SK-N-SH (cell line): ENCODE data around the gene AUTS2. TPM values are rescaled to one million over a fixed set of nuclear protein-coding genes. Genes with fewer than 3 reads are reported as not detected.
A peak's percentile ranks its signal among the peaks of the same experiment; 100 is the strongest.

ENCODE experiments used
- CTCF ChIA-PET: fragments of 300-600, 350-600 bp; formaldehyde crosslinking; extraction: SDS; loops from one replicate; lab custom pipeline; 2021; lab: Yijun Ruan, JAX
- POLR2A ChIA-PET: fragments of 350-600 bp; sonication (Branson Sonifier 250); formaldehyde crosslinking; extraction: SDS; loops from one replicate; lab custom pipeline; 2020; ENCODE audit warnings: antibody characterized with exemption, inconsistent platforms; lab: Yijun Ruan, JAX
- DNase-seq: peaks from one replicate; pipeline ENCODE4 v3.0.0; 2012
- H2AFZ ChIP-seq: fragments of 200-600 bp; sonication (generic); 2 replicates; pipeline ENCODE4 v1.8.1; 2016; ENCODE audit warnings: antibody characterized with exemption, mild to moderate bottlenecking, low read depth
- H3F3A ChIP-seq: fragments of 200-600 bp; sonication (generic); replicated peaks from 2 replicates; pipeline ENCODE3; 2016; ENCODE audit warnings: antibody characterized with exemption, mild to moderate bottlenecking; ENCODE audit not compliant: insufficient read depth
- H3K27ac ChIP-seq, 2 experiments: fragments of 200-500 bp in 1 of 2; fragments of 200-600 bp in 1 of 2; sonication (Bioruptor generic) in 1 of 2; sonication (generic), shearing (Covaris generic) in 1 of 2; 2 replicates each; pipeline versions ENCODE4 v1.5.1 to v1.6.1; 2014 to 2016; ENCODE audit warnings: low read depth in 2 of 2, inconsistent platforms in 1 of 2, low read length in 1 of 2, mild to moderate bottlenecking in 1 of 2, mixed read lengths in 1 of 2
- H3K27me3 ChIP-seq: fragments of 200-600 bp; sonication (generic), shearing (Covaris generic); 2 replicates; pipeline ENCODE4 v1.6.1; 2016; ENCODE audit warnings: mixed run types; ENCODE audit not compliant: insufficient read depth
- H3K36me3 ChIP-seq, 2 experiments: fragments of 200-500 bp in 1 of 2; fragments of 200-600 bp in 1 of 2; sonication (Bioruptor generic) in 1 of 2; sonication (generic) in 1 of 2; replicated peaks in 1 of 2; 2 replicates each; pipeline versions ENCODE3 to v1.5.1; 2014 to 2016; ENCODE audit warnings: low read length in 1 of 2, mild to moderate bottlenecking in 1 of 2; ENCODE audit not compliant: insufficient read depth in 2 of 2, control insufficient read depth in 1 of 2
- H3K4me1 ChIP-seq, 2 experiments: fragments of 200-500 bp in 1 of 2; fragments of 200-600 bp in 1 of 2; sonication (Bioruptor generic) in 1 of 2; sonication (generic), shearing (Covaris generic) in 1 of 2; 2 replicates each; pipeline versions ENCODE4 v1.5.1 to v1.6.1; 2014 to 2016; ENCODE audit warnings: low read depth in 1 of 2, low read length in 1 of 2, mixed run types in 1 of 2; ENCODE audit not compliant: insufficient read depth in 2 of 2, control insufficient read depth in 1 of 2
- H3K4me2 ChIP-seq: fragments of 200-600 bp; sonication (generic), shearing (Covaris generic); 2 replicates; pipeline ENCODE4 v1.6.1; 2017; ENCODE audit warnings: mixed run types
- H3K4me3 ChIP-seq, 2 experiments: fragments of 200-500 bp in 1 of 2; fragments of 200-600 bp in 1 of 2; sonication (Bioruptor generic) in 1 of 2; sonication (generic), shearing (Covaris generic) in 1 of 2; 2 replicates each; pipeline versions ENCODE4 v1.5.1 to v1.8.1; 2014 to 2016; ENCODE audit warnings: low read depth in 2 of 2, inconsistent platforms in 1 of 2, low read length in 1 of 2, mild to moderate bottlenecking in 1 of 2, mixed read lengths in 1 of 2, moderate library complexity in 1 of 2
- H3K79me2 ChIP-seq: fragments of 200-600 bp; sonication (generic); 2 replicates; pipeline ENCODE4 v1.8.1; 2017; ENCODE audit warnings: mild to moderate bottlenecking; ENCODE audit not compliant: insufficient read depth
- H3K9ac ChIP-seq: fragments of 200-600 bp; sonication (generic); 2 replicates; pipeline ENCODE4 v1.6.1; 2017; ENCODE audit warnings: mixed run types
- H3K9me2 ChIP-seq: fragments of 200-600 bp; sonication (generic); 2 replicates; pipeline ENCODE4 v1.6.1; 2017; ENCODE audit warnings: mixed run types
- H3K9me3 ChIP-seq: fragments of 200-600 bp; sonication (generic); 2 replicates; pipeline ENCODE4 v1.6.1; 2017; ENCODE audit warnings: mixed run types, mild to moderate bottlenecking, moderate library complexity
- H4K20me1 ChIP-seq: fragments of 200-600 bp; sonication (generic); 2 replicates; pipeline ENCODE4 v1.6.1; 2017; ENCODE audit warnings: mild to moderate bottlenecking, mixed run types; ENCODE audit not compliant: insufficient read depth
- CHD2 ChIP-seq: fragments of 150-350 bp; IDR thresholded peaks from 2 replicates; pipeline ENCODE4 v1.6.1; 2018; ENCODE audit warnings: low read length; ENCODE audit not compliant: partially characterized antibody
- CTCF ChIP-seq: fragments of 200-600 bp; sonication (generic); IDR thresholded peaks from 2 replicates; pipeline ENCODE4 v1.6.1; 2017; ENCODE audit warnings: antibody characterized with exemption, mild to moderate bottlenecking, moderate library complexity
- EZH2phosphoT487 ChIP-seq: fragments of 200-600 bp; sonication (generic); IDR thresholded peaks from 2 replicates; pipeline ENCODE4 v1.6.1; 2017; ENCODE audit warnings: low read depth, mixed run types, mild to moderate bottlenecking, antibody characterized with exemption, moderate library complexity, borderline replicate concordance
- FOSL2 ChIP-seq: IDR thresholded peaks from 2 replicates; pipeline ENCODE4 v1.4.0; 2012; ENCODE audit warnings: low read depth, mild to moderate bottlenecking, moderate library complexity, borderline replicate concordance
- FOXJ3 ChIP-seq: sonication (generic); formaldehyde crosslinking; IDR thresholded peaks from 2 replicates; pipeline ENCODE4 v1.5.1; 2020; ENCODE audit warnings: mild to moderate bottlenecking, missing genetic modification reagents
- JUND ChIP-seq: IDR thresholded peaks from 2 replicates; pipeline ENCODE4 v1.4.0; 2012
- MAX ChIP-seq: IDR thresholded peaks from 2 replicates; pipeline ENCODE4 v1.4.0; 2012; ENCODE audit warnings: low read depth
- MXI1 ChIP-seq: IDR thresholded peaks from 2 replicates; pipeline ENCODE4 v1.6.1; 2012; ENCODE audit warnings: mild to moderate bottlenecking, low read depth, low read length, improper control_type of control experiment
- RCOR1 ChIP-seq: fragments of 150-350 bp; IDR thresholded peaks from 2 replicates; pipeline ENCODE4 v1.6.1; 2017; ENCODE audit warnings: antibody characterized with exemption, low read length
- RXRA ChIP-seq: IDR thresholded peaks from 2 replicates; pipeline ENCODE4 v1.4.0; 2012; ENCODE audit warnings: low read depth, mild to moderate bottlenecking, borderline replicate concordance
- TAF1 ChIP-seq: IDR thresholded peaks from 2 replicates; pipeline ENCODE4 v1.6.1; 2012; ENCODE audit warnings: low read depth, mild to moderate bottlenecking, low read length, moderate library complexity, borderline replicate concordance
- TCF12 ChIP-seq: IDR thresholded peaks from 2 replicates; pipeline ENCODE4 v1.4.0; 2012
- USF1 ChIP-seq: IDR thresholded peaks from 2 replicates; pipeline ENCODE4 v1.4.0; 2012; ENCODE audit warnings: low read depth, borderline replicate concordance
- YY1 ChIP-seq: IDR thresholded peaks from 2 replicates; pipeline ENCODE4 v1.4.0; 2012; ENCODE audit warnings: low read depth, mild to moderate bottlenecking
- WGBS: methylation state at CpG from one replicate; pipeline ENCODE4 v1.1.6; 2017; ENCODE audit warnings: low lambda C conversion rate; 5-methylcytosine and 5-hydroxymethylcytosine counted together
- polyA plus RNA-seq, 3 experiments: library from polyadenylated mRNA; depleted of rRNA; stranded (reverse); fragments of >200 nt; gene quantifications; 2 replicates each; pipeline ENCODE4 v1.2.3, GENCODE V29; 2012
- TF ChIP-seq, protein P1 (sequence below): IDR thresholded peaks from 2 replicates; pipeline ENCODE4 v1.6.1; 2012; ENCODE audit warnings: mild to moderate bottlenecking, low read depth, low read length, moderate library complexity

The AUTS2 gene
- polyA plus RNA-seq, 1 of the 3 experiments (the other 2 are of a cell fraction): 15.6 TPM

DNA sequence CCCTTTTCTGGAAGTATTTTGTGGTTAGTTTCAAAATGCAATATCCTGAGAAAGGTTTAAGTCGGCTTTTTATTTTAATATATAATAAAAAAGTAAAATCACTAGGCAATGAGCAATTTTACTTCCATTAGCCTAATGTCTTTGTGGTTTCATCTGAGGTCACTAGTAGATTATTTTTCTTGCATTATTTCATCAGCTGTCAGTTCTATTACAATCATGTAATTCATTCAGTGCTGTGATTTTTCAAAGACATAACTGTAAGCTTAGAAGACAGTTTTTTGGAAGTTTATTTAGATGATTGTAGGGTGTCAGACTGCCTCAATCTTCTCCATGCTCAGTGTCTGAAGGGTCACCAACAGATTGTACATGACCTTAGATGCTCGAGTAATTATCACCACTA is 965.7 kb downstream of the AUTS2 start (continued):
- TF ChIP-seq USF1 (no peak), MAX (no peak), RCOR1 (no peak), CTCF (no peak), JUND (peak; percentile 70), EZH2phosphoT487 (no peak)

DNA sequence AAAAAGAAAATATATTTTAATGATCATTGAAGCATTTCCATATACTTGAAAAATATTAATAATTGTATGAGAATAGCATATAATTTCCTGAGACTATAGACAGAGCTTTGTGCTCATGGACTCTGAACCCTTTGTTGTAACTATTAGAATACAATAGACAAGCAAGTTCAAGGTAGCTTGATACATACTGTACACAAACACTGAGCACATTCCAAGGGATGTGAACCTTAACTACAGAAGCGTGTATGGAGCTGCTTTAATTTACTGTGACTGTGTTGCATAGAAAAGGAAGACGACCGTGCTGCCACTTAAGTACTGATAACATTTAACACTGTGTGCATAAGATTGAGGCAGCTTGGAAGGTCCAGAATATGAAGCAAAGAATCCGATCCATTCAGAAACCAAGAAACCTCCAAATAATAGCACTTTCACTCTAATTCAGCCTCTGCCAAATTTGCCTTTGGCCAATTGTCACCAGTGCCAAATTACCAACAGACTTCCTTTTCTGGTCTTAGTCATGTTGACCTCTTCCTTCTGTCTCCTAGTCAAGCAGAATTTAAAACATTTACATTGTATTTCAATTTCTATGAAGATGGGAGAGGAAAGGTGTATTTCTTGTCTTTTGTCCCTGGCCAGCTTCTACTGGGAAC is 967.6 kb downstream of the AUTS2 start:
- no peak overlapping the region for H3K4me3 ChIP-seq
- H3K27ac ChIP-seq: no peak overlapping the region
- no peaks in the 10 kb centered on the region for H3F3A ChIP-seq
- peaks cover 0 to 35% of the 10 kb centered on the region in 2 experiments; a peak in 2 of 4 replicates for H3K4me1 ChIP-seq
- CTCF ChIA-PET: interaction anchor here (0.7 to 1.4 kb wide), 5 partner anchors 14 to 133 kb away, joined by 3 to 4 read pairs (median 3); no protein-coding TSS in a partner anchor
- H3K27me3 ChIP-seq: no peaks in the 10 kb centered on the region
- DNase-seq: no peak
- H3K9me2 ChIP-seq: no peaks in the 10 kb centered on the region
- H3K9ac ChIP-seq: no peak overlapping the region
- TF ChIP-seq YY1 (no peak), CHD2 (no peak), TAF1 (no peak), MXI1 (no peak), TCF12 (no peak), FOSL2 (no peak), FOXJ3 (CRISPR knock-in tag) (no peak), RXRA (no peak)
- TF ChIP-seq, protein P1, sequence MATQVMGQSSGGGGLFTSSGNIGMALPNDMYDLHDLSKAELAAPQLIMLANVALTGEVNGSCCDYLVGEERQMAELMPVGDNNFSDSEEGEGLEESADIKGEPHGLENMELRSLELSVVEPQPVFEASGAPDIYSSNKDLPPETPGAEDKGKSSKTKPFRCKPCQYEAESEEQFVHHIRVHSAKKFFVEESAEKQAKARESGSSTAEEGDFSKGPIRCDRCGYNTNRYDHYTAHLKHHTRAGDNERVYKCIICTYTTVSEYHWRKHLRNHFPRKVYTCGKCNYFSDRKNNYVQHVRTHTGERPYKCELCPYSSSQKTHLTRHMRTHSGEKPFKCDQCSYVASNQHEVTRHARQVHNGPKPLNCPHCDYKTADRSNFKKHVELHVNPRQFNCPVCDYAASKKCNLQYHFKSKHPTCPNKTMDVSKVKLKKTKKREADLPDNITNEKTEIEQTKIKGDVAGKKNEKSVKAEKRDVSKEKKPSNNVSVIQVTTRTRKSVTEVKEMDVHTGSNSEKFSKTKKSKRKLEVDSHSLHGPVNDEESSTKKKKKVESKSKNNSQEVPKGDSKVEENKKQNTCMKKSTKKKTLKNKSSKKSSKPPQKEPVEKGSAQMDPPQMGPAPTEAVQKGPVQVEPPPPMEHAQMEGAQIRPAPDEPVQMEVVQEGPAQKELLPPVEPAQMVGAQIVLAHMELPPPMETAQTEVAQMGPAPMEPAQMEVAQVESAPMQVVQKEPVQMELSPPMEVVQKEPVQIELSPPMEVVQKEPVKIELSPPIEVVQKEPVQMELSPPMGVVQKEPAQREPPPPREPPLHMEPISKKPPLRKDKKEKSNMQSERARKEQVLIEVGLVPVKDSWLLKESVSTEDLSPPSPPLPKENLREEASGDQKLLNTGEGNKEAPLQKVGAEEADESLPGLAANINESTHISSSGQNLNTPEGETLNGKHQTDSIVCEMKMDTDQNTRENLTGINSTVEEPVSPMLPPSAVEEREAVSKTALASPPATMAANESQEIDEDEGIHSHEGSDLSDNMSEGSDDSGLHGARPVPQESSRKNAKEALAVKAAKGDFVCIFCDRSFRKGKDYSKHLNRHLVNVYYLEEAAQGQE: no peak
- no peaks in the 10 kb centered on the region for H4K20me1 ChIP-seq
- H3K9me3 ChIP-seq: no peaks in the 10 kb centered on the region
- POLR2A ChIA-PET: no interaction called here
- no peak overlapping the region for H2AFZ ChIP-seq
- H3K79me2 ChIP-seq: no peaks in the 10 kb centered on the region
- H3K36me3 ChIP-seq: no peaks in the 10 kb centered on the region
- 89% methylated on average over 4 of the region's 4 CpGs for WGBS
- no peak overlapping the region for H3K4me2 ChIP-seq
